ENCODE results near the gene SETD7.

DNA sequence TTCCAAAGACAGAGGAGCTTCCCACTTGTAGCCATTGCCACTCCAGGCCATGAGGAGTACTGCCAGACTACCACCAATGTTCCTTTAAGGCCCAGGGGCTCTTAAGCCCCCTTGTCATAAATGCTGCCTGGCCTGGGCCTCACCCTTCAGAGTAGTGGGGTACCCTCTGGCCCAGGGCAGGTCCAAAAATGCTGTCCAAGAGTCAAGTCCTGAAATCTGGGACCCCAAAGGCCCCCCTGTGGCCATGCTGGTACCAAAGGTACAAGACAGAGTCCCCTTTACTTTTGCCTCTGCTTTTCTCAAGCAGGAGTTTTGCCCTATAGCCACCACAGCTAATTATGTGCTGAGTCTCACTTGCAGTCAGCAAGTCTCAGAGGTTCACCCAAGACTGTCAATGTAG is 85.7 kb downstream of the SETD7 start:
- TF ChIP-seq, protein P1, sequence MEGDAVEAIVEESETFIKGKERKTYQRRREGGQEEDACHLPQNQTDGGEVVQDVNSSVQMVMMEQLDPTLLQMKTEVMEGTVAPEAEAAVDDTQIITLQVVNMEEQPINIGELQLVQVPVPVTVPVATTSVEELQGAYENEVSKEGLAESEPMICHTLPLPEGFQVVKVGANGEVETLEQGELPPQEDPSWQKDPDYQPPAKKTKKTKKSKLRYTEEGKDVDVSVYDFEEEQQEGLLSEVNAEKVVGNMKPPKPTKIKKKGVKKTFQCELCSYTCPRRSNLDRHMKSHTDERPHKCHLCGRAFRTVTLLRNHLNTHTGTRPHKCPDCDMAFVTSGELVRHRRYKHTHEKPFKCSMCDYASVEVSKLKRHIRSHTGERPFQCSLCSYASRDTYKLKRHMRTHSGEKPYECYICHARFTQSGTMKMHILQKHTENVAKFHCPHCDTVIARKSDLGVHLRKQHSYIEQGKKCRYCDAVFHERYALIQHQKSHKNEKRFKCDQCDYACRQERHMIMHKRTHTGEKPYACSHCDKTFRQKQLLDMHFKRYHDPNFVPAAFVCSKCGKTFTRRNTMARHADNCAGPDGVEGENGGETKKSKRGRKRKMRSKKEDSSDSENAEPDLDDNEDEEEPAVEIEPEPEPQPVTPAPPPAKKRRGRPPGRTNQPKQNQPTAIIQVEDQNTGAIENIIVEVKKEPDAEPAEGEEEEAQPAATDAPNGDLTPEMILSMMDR (IDR thresholded peaks at IDR 0.05) = no peak
- no peak for TF ChIP-seq POLR2A (IDR thresholded peaks at IDR 0.05)
